HG03457 (cell line): ENCODE results near the gene PAPSS1.
"Not testable (repeated sequence)": the region's sequence is repeated elsewhere in the genome, so short reads cannot be mapped to it uniquely, and the experiment has no call there.

Source experiments
- ATAC-seq: cut with Tn5 transposase; IDR thresholded peaks from one replicate; pipeline ENCODE4 v1.9.1; 2021; ENCODE audit warnings: moderate number of reproducible peaks; ENCODE audit not compliant: unreplicated experiment

The PAPSS1 gene

DNA sequence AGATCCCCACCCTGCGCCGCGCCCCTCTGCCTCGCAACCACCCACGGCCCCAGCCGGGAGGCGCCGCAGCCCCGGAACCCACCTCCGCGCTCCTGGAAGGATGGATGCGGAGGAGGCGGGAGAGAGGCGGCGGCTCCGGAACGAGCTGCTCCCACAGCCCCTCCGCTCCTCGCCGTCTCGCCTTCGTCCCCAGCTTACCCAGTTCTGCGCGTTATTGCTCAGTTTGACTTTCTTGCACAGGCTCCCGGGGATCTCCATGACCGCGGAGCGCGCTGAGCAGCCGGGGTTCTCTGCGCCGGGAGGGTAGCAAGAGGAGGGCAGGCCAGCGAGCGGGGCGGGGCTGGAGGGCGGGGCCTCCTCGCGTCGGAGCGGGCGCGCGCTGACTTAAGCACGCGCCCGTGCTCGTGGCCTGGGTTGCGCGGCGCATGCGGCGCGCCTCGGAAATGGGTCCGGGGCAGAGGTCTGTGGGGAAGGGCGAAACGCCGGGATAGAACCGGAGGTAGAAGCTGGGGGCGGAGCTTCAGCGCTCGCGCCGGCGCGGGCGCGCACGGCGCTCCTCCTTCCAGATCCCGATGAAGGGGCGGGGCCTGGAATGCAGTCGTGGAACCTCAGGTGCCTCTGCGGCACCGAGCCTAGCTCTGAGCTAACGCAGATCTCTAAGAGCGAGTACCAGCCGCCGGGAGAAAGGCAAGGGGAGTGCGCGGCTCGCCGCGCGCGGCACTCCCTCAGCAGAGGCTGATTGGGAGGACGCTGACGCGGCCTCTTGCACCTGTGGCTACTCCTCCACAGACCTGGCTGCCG lies at the start of gene PAPSS1:
TSS of gene PAPSS1 (minus strand) at position 313 of the 801 bp plus-strand sequence. CDS start at position 258, 55 bp downstream.
- ATAC-seq = peak; percentile 83

DNA sequence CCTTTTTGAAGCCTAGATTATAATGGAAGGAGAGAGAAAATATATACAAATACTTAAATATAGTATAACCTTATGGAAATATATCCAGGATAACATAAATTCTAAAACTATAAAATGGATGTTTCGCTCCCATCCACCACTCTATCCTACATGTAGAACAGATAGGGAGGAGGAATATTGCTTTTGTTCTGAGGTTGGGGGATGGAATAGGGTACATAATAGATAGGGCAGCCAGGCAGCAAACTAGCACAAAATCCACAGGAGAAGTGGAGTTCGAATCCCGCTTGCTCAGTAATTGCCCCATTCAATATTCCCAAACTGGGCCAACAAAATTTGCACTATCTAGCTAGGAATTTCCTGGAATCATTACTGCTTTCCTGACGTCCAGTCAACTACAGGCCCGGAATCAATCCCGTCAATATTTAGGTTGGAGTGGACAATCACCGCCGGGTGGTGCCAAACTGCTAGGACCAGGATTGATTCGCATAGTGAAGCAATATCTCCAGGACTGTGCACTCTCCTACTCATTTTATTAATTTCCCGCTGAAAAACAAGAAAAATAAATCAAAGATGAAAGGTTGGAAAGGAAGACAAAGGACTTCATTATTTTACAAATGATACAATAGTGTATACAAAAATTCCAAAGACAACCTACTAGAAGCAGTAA lies 40.4 kb upstream of the PAPSS1 start:
- no peak for ATAC-seq

DNA sequence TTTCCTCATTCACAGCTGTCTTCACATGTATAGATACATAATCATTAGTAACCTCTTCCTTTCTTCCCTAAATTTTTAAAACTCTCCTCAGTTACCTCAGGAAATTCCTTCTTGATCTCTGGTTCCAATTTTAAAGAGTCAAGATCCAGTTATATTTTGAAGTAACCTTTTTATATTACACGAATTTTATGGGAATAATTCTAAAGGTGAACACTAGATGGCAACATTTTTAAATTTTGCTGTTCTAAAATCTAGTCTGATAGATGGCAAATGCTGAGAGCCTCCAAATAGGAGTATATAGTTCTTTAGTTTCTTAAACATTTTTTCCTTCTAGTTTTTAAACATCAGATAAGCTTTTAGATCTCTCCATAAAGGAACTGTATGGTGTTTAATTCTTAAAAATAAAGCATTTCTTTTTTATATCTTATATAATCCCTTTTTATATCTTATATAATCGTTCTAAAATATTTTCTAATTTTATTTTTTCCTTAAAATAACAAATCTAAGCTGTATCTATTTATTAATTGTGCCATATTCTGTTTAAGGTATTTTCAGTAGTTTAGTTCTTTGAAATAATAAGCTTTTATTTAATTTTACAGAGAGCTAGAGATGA lies 37.9 kb upstream of the PAPSS1 start:
- ATAC-seq = no peak

DNA sequence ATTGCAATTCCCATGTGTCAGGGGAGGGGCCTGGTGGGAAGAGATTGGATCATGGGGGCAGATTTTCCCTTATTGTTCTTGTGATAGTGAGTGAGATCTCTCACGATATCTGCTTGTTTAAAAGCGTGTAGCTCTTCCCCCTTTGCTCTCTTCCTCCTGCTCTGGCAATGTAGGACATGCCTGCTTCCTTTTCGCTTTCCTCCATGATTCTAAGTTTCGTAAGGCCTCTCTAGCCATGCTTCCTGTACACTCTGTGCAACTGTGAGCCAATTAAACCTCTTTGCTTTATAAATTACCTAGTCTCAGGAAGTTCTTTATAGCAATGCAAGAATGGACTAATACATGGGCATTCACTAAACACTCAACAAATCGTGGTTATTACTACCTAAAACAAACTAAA lies 37.2 kb upstream of the PAPSS1 start:
- ATAC-seq = no peak

DNA sequence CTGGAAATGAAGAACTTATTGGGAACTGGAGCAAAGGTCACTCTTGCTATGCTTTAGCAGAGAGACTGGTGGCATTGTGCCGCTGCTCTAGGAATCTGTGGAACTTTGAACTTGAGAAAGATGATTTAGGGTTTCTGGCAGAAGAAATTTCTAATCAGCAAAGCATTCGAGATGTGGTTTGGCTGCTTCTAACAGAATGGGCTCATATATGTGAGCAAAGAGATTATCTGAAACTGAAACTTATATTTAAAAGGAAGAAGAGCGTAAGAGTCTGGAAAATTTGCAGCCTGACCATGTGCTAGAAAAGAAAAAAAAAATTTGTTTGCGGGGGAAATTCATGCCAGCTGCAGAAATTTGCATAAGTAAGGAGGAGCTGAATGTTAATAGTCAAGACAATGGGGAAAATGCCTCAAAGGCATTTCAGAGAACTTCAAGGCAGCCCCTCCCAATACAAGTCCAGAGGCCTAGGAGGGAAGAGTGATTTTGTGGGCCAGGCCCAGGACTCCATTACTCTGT lies 35.9 kb upstream of the PAPSS1 start:
- no peak for ATAC-seq

- ATAC-seq = no peak
These were observed 31.6 kb upstream of the PAPSS1 start for GRCh38 chr4:107751670-107752069.

DNA sequence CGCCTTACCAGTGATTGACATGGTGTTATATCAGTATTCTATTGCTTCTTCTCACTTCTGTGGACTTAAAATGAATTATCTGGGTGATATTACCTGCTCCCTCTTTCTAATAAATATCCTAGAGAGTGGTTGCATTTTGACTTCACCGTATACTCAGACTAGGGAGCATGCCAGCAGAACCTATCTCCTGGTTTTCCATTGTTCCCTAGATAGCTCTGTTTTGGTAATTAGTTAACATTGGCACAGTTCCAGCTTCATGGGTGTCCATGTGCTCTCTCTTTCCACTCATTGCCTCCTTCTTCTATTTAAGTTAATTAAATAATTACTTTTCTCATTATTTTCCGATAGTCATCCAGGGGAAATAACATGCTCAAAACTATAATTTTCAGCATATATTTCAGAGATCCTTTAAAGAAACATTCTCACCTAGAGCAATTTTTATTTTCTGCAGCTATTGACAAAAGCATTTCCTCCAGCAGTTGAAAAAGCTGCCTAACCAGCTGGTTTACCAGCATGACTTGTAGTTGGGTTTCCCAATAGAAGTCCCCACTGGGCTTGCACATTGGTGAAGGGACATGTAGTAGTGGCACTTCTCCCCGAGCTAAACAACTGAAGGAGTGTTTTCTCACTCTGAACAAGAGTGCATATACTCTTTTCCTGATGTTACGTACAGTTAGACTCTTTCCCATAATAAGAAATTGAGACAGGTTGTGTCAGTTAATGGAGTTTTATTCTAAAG lies 27.9 kb upstream of the PAPSS1 start:
- ATAC-seq = no peak

GRCh38 chr4:107746161-107746560 lies 26.1 kb upstream of the PAPSS1 start:
- no peak for ATAC-seq

GRCh38 chr4:107744532-107744931 lies 24.5 kb upstream of the PAPSS1 start:
- ATAC-seq = no peak

DNA sequence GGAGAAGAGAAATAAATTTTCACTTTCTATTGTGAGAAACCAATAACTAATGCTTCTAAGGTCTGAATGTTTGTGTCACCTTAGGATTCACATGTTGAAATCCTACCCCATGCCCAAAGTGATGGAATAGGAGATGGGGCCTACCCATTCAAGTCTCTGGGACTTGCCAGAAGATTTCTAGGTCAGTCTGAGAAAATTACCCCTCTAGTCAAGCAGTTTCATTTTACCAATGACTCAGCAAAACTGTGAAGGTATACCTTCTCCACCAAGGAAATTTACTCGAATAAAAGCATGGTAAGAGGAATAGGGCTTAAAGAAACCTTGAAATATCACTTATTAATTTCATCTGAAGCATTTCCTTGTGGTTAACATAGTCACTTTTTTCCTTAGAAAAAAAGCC lies 23.5 kb upstream of the PAPSS1 start:
- peak; percentile 57 for ATAC-seq

- ATAC-seq = no peak
These were observed 22.8 kb upstream of the PAPSS1 start for GRCh38 chr4:107742791-107743190.

DNA sequence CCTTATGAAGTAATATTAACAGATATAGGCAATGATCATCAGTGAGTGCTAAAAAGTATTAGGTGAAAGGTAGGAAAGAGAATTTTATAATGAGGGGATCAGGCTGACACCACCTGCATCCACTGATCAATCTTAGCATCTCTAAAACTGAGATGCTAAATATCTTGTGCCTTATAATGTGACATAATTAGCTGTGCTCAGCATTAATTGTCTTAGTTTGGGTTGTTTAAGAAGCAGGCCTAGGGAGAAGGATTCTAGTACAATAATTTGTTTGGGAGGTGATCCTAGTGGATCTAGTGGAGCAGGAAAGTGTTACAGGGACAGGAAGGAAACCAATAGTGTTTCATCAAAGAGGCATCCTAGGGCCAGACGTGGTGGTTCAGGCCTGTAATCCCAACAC lies 22.2 kb upstream of the PAPSS1 start:
- no peak for ATAC-seq

DNA sequence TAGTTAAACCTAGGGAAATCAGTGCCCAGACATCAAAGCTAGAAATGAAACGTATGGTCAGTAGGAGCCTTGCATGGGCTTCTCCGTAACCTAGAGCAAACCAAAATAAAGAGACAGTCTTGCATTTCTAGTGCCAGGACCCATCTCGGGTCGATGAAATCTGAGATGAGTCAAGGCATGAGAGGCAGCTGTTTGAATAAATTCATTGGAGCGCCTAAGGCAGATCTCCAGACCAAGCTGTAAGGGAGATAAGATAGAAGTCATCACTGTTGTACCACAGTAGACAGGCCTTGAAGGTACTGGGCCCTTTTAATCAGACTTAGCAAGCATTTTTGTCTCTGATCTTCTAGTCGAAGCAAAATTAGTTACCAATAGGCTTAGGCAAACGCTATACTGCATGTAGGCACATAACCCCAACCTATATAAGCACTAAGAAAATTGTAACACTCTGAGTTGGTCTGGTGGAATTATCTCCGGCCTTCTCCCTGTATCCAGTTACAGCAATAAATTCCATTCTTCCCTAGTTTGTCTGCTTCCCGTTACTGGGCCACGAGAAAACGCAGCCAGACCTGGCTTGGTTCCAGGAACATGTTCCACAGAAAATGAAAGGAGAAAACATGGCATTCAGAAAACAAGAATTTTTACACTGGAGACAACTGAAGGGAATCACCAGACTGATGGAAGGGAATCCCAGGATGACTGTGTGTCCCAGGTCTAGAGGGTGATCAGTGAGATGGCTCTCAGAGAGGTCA lies 21.1 kb upstream of the PAPSS1 start:
- ATAC-seq = no peak

- no peak for ATAC-seq
These were observed 20.3 kb upstream of the PAPSS1 start for GRCh38 chr4:107740381-107740780.

GRCh38 chr4:107737450-107737849 lies 17.4 kb upstream of the PAPSS1 start:
- no peak for ATAC-seq

DNA sequence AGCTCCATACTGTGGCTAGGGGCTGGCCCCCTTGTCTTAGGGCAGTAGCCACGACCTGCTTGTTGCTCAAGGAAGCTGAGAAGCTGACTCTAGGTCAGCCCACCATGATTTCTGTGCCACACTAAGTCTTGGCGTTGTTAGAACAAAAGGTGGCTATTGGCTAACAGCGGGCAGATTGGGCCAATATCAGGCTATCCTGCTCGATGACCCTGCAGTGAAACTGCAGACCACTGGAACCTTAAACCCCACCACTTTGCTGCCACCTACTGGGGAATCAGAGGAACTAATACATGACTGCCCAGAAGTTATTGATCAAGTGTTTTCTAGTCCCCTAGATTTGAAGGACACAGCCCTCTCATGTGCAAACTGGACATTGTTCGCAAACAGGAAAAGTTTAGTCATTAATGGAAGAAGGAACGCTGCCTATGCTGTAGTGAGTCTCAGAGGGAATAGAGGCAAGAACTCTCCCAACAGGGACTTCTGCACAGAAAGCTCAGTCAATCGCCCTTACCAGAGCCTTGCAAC lies 17.0 kb upstream of the PAPSS1 start:
- ATAC-seq = peak; percentile 72

DNA sequence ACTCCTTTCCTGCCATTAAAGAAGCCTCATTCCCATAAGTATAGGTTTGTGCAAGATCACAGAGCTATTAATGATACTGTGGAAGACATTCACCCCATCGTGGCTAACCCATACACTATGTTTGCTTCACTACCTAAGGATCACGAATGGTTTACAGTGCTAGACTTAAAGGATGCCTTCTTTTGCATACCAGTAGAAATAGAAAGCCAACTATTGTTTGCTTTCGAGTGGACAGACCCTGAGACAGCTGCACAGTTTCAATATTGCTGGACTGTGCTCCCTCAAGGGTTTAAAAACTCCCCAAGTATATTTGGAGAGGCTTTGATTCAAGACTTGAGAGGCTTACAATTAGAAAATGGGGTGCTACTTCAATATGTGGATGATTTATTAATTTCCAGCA lies 16.0 kb upstream of the PAPSS1 start:
- no peak for ATAC-seq

DNA sequence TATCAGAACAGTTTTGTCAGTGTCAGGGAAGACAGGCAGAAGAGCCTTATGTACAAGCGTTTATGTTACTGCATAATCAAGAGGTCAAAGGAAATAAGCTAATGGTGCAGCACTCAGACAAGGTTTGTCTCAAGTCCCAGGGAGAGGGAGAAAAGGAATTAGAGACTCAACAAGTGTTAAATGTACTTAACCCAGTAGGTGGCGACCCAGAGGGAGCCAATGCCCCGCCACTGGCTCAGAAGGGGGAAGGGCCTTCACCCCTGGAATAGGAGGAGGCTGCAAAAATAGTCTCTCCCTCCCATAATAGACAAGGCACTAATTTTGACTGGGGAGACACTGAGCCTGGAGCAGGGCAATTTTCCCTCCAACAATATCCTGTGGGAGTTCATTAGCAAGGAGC lies 14.1 kb upstream of the PAPSS1 start:
- ATAC-seq = no peak

GRCh38 chr4:107733431-107733925 lies 13.4 kb upstream of the PAPSS1 start:
- ATAC-seq = no peak

GRCh38 chr4:107729050-107729449 lies 9.0 kb upstream of the PAPSS1 start:
- not testable (repeated sequence) for ATAC-seq
